Mesodermal cell (in vitro differentiated cells): ENCODE data around the gene VAMP5.
"Not testable (repeated sequence)": the region's sequence is repeated elsewhere in the genome, so short reads cannot be mapped to it uniquely, and the experiment has no call there.

Experiments used
- H3K27ac ChIP-seq: 2 replicates; pipeline ENCODE4 v1.7.0; 2013; ENCODE audit warnings: mild to moderate bottlenecking, low read depth, low read length, moderate library complexity; ENCODE audit not compliant: severe bottlenecking
- H3K36me3 ChIP-seq: 2 replicates; pipeline ENCODE4 v1.7.1; 2013; ENCODE audit warnings: mild to moderate bottlenecking, low read length, moderate library complexity; ENCODE audit not compliant: control insufficient read depth, insufficient read depth
- H3K4me1 ChIP-seq: one replicate; pipeline ENCODE4 v1.7.1; 2013; ENCODE audit warnings: mild to moderate bottlenecking, low read length; ENCODE audit not compliant: insufficient read depth, control insufficient read depth, poor library complexity, severe bottlenecking
- H3K4me3 ChIP-seq: 2 replicates; pipeline ENCODE4 v1.7.0; 2013; ENCODE audit warnings: low read length, control low read depth, mild to moderate bottlenecking; ENCODE audit not compliant: insufficient read depth, poor library complexity, severe bottlenecking; ENCODE audit errors: extremely low read depth
- H3K9me3 ChIP-seq: 2 replicates; pipeline ENCODE4 v1.7.1; 2013; ENCODE audit warnings: mild to moderate bottlenecking, low read length, moderate library complexity; ENCODE audit not compliant: control insufficient read depth
- WGBS, 2 experiments: methylation state at CpG; one replicate each; pipeline ENCODE4 v1.1.5; 2013; ENCODE audit warnings: missing lambda C conversion rate in 2 of 2; ENCODE audit not compliant: insufficient coverage in 2 of 2; 5-methylcytosine and 5-hydroxymethylcytosine counted together

The VAMP5 gene

DNA sequence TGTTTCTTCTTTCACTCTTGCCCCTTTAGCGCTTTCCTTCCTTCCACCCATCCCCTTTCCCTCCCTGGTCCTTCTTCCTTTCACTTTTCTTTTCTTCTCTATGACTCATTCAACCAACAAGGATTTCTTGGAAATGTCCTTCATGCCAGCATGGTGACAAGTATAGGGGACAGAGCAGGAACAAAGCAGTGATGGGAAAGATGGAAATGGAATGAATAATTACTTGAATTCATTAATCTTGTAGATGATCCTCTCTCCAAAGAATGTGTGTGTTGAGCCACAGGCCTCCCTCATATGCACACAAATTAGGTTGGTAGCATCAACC lies 1.5 kb downstream of the VAMP5 start:
- Histone ChIP-seq H3K4me3 (no peak overlapping the region), H3K9me3 (no peaks in the 10 kb centered on the region), H3K27ac (peak overlapping the region; percentile 85), H3K36me3 (no peaks in the 10 kb centered on the region), H3K4me1 (peaks cover 43% of the 10 kb centered on the region)
- WGBS, 2 experiments: 86 to 88% methylated on average over 1 of the region's 1 CpG

DNA sequence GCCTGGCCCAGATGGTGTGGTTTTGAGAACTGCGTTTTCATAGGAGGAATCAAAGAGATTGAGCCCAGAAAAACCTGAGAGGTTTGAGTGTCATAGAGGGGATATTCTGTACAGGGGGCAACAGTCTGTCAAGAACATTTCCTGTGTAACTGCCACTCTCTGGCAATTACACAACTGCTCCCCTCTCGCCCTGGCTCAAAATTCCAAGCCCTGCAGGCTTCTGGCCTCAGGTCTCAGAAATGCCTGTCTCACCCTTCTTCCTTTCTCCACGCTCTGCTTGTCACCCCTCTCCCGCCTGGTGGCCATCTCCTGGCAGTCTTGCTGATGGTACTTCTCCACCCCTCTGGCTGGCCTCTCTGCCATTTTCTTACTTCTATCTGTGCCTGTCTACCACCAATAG lies 4.0 kb downstream of the VAMP5 start:
- Histone ChIP-seq H3K27ac (no peak overlapping the region), H3K9me3 (no peaks in the 10 kb centered on the region), H3K36me3 (no peaks in the 10 kb centered on the region), H3K4me1 (peaks cover 46% of the 10 kb centered on the region), H3K4me3 (no peak overlapping the region)
- WGBS, 2 experiments: 61 to 83% methylated on average over 4 of the region's 4 CpGs

DNA sequence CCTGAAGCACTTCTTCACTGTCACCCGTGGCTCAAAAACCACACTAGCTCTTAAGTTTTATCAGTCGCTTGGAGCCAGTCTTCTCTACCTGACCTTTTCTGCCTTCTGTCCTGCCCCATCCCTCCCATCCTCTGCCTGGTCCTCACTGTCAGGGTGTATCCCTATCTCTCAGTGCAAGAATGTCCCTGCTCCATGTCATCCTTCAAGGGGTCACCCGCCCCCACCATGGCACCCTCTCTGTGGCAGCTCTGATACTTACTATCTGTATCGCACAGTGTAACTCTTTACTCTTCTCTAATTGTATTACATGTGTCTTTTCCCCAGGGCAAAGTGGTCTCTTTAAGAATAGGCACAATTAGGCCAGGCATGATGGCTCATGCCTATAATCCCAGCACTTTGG lies 4.4 kb downstream of the VAMP5 start:
- no peak overlapping the region for H3K27ac ChIP-seq
- H3K36me3 ChIP-seq: no peaks in the 10 kb centered on the region
- no peak overlapping the region for H3K4me3 ChIP-seq
- 90 to 97% methylated on average over 3 of the region's 4 CpGs for WGBS, 2 experiments
- H3K4me1 ChIP-seq: peaks cover 46% of the 10 kb centered on the region
- H3K9me3 ChIP-seq: no peaks in the 10 kb centered on the region

- Histone ChIP-seq H3K4me1 (peaks cover 46% of the 10 kb centered on the region), H3K4me3 (no peak overlapping the region), H3K27ac (no peak overlapping the region), H3K36me3 (no peaks in the 10 kb centered on the region), H3K9me3 (no peaks in the 10 kb centered on the region)
- WGBS, 2 experiments: 94 to 97% methylated on average over 3 to 4 of the region's 4 CpGs
Observed at GRCh38 chr2:85589181-85589580, 5.0 kb downstream of the VAMP5 start.

- peaks cover 44% of the 10 kb centered on the region for H3K4me1 ChIP-seq
- 84 to 86% methylated on average over 5 to 6 of the region's 7 CpGs for WGBS, 2 experiments
- H3K9me3 ChIP-seq: no peaks in the 10 kb centered on the region
- H3K4me3 ChIP-seq: no peak overlapping the region
- no peaks in the 10 kb centered on the region for H3K36me3 ChIP-seq
- H3K27ac ChIP-seq: peak overlapping the region; percentile 24
Observed at GRCh38 chr2:85589982-85590791, 6.0 kb downstream of the VAMP5 start.

DNA sequence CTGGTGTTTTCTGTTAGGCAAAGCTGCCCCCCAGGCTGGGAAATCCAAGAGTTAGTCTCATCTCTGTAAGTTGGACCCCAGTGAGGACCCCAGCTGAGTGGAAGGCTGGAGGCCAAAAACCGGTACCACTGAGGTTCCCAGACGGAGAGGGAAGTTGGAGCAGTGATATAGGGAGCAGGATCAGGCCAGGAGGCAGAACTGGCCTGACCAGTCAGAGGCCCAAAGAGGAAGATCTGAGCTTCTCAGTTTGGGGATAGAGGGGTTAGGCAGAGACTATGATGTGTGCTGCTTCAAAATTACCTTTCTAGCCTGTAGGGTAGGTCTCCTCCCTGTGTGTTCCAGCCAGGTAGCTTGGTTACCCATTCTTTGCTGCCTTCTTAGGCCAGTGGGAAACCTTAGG lies 6.7 kb downstream of the VAMP5 start:
- peak overlapping the region; percentile 24 for H3K27ac ChIP-seq
- no peaks in the 10 kb centered on the region for H3K36me3 ChIP-seq
- no peaks in the 10 kb centered on the region for H3K9me3 ChIP-seq
- peaks cover 37% of the 10 kb centered on the region for H3K4me1 ChIP-seq
- 90 to 95% methylated on average over 2 of the region's 2 CpGs for WGBS, 2 experiments
- no peak overlapping the region for H3K4me3 ChIP-seq

- Histone ChIP-seq H3K27ac (no peak overlapping the region), H3K4me1 (peaks cover 33% of the 10 kb centered on the region), H3K4me3 (no peak overlapping the region)
Observed at GRCh38 chr2:85591563-85591962, 7.3 kb downstream of the VAMP5 start.

GRCh38 chr2:85592299-85592698 lies 8.1 kb downstream of the VAMP5 start:
- H3K4me3 ChIP-seq, H3K9me3 ChIP-seq, H3K27ac ChIP-seq: not testable (repeated sequence)
- H3K4me1 ChIP-seq: peaks cover 32% of the 10 kb centered on the region
- WGBS, 2 experiments: 90 to 97% methylated on average over 6 to 7 of the region's 9 CpGs
- peaks cover 10% of the 10 kb centered on the region for H3K36me3 ChIP-seq

More at GRCh38 chr2:85591563-85591962, 7.3 kb downstream of the VAMP5 start:
- 90 to 94% methylated on average over 10 of the region's 12 CpGs for WGBS, 2 experiments
- Histone ChIP-seq H3K36me3 (peaks cover 3% of the 10 kb centered on the region), H3K9me3 (no peaks in the 10 kb centered on the region)

DNA sequence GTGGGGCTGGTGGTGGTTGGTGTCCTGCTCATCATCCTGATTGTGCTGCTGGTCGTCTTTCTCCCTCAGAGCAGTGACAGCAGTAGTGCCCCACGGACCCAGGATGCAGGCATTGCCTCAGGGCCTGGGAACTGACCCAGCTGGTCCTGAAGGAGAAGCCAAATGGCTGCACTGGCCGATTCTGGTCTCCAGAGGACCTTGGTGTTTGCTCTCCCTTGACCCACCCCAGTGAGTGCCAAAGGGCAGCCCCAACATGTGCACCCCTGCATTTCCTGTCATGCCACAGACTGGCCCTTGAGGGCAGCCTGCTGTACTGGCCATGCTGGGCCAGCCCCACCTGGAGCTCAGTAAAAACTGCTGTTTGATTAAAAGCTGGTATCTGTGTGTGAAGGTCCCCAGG lies 8.8 kb downstream of the VAMP5 start:
- 77% methylated on average over 3 of the region's 3 CpGs for WGBS, 2 experiments
- Histone ChIP-seq H3K27ac (no peak overlapping the region), H3K4me1 (peaks cover 26% of the 10 kb centered on the region), H3K36me3 (peaks cover 17% of the 10 kb centered on the region), H3K4me3 (no peak overlapping the region), H3K9me3 (no peaks in the 10 kb centered on the region)

DNA sequence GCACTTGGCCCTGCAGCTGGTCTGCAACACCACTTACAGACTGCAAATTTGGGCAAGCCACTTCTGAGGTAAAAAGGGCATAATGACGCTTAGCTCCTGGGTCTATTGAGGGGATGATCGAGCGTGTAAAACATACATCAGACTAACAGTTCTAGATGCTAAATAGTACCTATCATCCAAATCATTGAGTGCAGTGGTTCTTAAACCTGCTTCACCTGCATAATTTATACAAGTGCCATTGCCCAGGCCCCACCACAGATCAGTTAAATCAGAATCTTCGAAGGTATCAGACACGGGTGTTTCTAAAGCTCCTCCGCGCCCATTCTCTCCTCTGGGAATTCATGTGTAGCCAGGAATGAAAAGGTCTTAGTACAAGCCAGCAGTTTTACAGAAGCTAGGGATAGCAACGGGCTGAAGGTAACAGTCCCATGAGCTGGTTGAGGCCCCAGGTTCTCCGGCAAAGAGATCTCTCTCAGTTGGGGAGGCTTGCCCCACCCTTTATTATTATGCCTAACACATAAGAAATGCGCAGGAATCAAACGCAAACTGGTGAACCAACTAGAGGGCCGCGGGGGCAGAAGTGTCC lies 10.6 kb downstream of the VAMP5 start:
- peak overlapping the region; percentile 81 for H3K27ac ChIP-seq
- peaks cover 17% of the 10 kb centered on the region for H3K4me1 ChIP-seq

More for the DNA sequence above, 10.6 kb downstream of the VAMP5 start:
- H3K9me3 ChIP-seq: no peaks in the 10 kb centered on the region
- 15 to 25% methylated on average over 8 to 13 of the region's 13 CpGs for WGBS, 2 experiments
- H3K36me3 ChIP-seq: peaks cover 35% of the 10 kb centered on the region
- H3K4me3 ChIP-seq: peak overlapping the region; percentile 69
